CD4-positive, alpha-beta T cell treated with Interleukin-15 for 4 hours (primary cell): Measurements from ENCODE around the gene TGM6.

ENCODE experiments used
- DNase-seq: peaks from one replicate; pipeline ENCODE4 v3.0.0-alpha.2; 2020; ENCODE audit warnings: low spot score

The TGM6 gene

DNA sequence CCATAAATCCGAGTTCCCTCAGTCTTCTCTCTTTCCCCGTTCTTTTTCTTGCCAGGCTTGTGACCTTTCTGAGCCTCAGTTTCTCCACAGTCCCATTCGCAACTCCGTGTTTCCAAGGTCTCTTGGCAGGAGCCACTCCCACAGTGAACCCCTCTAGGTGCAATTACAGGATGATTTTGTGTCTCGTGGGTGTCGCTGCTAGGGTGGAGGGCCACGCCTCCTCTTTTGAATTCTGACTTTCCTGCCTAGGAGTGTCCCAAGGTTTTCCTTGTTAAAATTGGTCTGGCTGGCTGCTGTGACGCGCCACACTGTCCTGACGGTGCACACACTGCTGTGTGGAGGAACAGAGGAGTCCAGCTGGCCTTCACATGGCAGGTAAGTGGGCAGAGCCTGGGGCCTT lies at the start of gene TGM6:
TGM6 (plus strand) TSS at position 301 of the 400 bp plus-strand sequence; CDS start at position 369, 68 bp downstream.
- no peak for DNase-seq

DNA sequence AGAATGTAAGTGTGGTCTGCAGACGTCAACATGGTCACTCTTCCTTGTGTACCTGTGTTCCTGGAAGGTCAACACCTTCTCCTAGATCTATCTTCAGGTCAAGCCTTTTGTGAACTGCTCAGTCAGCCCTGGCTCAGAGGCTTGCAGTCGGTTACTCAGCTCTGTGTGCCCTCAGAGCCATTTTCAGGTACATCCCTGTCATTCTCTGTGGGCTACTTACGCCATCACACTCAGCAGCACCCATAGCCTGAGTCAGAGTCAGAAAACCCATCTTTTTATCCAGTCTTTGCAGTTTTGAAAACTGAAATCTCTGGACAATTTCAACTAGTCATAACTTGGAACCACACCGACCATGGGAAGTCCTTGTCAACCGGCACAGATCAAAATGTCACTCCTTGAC lies 49.6 kb upstream of the TGM6 start:
- no peak for DNase-seq

DNA sequence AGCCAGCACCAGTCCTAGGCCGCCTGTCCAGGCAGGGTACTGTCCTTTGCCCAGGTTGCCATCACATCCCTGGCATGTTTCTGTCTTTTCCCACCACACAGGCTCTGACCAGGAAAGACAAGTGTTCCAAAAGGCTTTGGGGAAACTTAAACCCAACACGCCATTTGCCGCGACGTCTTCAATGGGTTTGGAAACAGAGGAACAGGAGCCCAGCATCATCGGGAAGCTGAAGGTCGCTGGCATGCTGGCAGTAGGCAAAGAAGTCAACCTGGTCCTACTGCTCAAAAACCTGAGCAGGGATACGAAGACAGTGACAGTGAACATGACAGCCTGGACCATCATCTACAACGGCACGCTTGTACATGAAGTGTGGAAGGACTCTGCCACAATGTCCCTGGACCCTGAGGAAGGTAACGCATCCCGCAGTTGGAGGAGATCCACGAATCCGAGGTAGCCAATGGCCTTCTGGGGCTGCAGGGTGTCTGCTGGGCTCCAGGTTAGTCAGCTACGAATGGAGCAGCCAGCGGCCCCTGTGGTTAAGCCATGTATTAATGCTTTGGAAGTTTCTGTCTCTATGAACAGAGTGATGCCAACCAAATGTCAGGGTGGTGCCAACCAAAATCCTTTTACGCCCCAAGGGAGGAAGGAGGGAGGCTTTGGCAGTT lies 48.7 kb upstream of the TGM6 start:
- DNase-seq = no peak

DNA sequence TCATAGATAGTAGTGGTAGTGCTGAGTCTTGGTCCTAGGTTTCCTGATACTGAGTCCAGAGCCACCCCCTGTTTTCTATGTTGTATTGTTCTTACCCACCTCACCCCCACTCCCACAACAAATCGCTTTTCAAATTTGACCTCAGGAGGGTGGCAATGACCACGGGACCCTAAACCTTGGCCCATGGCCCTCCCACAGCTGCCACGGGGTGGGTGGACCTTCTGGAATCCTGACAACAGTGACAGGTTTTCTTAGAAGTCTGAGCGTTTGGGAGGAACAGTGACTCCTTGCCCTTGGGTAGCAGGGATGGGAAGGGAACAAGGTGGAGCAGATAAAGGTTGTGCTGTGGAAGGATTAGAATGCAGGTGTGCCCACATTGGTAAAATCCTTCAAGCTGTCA lies 48.0 kb upstream of the TGM6 start:
- DNase-seq = no peak

DNA sequence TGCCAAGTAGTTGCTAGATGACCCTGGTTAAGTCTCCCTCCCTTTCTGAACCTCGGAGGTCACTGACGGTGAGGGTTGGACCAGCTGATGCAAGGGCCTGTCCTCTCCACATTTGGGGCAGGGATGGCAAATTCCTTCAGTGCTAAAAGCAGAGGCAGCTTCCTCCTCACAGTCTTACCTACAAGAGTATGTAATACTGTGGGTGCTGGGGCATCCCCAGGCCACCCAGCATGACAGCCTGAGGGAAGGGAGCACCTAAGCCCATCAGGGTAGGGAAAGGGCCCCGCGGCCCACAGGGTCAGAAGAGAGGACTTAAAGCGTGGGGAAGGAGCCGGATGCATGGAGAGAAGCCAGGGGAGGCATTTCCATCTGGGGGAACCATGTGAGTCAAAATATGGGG lies 46.9 kb upstream of the TGM6 start:
- DNase-seq = no peak

DNA sequence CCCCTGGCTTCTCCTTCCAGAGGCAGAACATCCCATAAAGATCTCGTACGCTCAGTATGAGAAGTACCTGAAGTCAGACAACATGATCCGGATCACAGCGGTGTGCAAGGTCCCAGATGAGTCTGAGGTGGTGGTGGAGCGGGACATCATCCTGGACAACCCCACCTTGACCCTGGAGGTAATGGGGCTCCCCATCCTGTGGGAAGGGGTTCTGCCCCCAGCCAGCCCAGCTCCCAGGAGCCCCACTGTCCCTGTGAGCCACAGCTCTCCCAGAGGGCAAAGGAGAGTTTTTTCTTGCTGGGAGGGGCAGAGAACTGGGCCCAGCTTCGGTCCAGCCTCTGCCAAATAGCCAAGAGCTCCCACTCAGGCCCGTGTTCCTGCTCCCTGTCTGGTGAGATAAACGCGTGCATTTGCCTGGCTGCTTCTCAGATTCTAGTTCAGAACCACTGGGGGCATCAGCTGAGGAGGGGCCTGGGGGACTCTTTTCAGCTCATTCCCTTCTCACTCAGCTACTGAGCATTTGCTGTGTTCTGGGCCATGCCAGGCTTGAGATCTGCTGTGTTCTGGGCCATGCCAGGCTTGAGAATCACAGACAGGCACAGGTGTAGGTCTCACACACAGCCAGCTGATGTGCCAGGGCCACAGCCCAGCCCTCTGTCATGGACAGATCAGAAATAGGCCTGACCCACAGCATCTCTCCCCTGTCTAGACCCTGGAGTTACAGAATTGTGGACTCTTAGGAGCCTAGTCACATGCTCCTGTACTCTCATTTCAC lies 45.4 kb upstream of the TGM6 start:
- DNase-seq = no peak

DNA sequence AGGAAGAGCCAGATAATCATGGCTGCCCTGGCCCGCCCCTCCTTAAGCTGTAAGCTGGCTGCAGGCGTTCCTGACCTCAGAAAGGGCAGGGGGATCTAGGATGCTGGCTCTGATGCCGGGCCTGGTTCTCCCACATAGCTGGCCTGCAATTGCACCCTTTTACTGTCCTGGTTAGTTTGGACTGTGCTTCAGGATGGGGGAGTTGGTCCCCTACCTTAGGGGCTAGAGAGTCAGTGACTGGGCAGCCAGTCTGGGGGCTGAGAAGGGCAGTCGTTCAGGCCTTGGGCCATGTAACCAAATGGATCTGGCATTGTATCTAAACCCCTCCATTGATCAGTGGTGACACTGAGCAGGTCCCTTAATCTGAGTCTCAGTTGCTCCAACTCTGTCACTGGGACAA lies 44.2 kb upstream of the TGM6 start:
- no peak for DNase-seq

DNA sequence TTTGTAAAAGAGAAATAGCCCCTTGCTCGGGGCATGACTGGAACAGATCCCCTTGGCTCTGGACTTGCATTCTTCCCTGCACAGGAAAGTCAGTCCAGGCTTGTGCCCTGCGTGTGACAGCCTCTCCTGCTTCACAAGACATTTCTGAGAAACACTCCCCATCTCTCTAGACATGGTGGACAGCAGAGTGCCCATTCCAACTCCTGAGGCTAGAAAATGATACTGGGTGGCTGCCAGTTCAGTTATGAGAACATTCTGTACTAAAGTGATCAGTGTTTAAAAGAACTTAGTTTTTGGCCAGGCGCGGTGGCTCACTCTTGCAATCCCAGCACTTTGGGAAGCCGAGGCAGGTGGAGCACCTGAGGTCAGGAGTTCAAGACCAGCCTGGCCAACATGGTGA lies 43.6 kb upstream of the TGM6 start:
- DNase-seq = no peak

DNA sequence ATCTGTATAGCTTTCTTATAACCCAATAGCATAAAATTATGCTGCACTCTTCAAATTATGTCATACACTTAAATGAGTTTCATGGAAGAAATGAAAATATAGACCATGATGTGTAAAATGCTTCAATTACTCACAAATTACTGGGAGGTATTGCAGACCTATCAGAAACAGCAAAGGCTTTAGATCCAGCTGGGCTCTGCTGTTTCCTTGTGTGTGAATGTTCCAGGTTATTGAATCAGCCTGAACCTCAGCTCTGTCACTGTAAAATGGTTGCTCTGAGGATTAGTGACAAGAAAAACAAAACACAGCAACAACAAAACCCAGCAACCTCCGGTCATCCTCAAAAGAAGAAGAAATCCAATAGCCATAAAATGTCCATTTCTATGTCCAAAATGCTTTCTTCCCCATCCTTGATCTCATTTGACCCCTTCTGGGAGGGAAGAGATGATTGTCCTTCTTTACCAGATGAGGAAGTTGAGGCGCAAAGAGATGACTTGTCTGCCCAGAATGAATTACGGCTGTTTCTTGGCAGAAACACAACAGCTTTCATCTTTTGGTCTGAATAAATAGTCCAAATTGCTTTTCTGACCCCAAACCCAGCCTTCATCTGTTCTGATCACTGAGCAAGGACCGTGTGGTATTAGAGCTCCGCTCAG lies 42.2 kb upstream of the TGM6 start:
- no peak for DNase-seq

DNA sequence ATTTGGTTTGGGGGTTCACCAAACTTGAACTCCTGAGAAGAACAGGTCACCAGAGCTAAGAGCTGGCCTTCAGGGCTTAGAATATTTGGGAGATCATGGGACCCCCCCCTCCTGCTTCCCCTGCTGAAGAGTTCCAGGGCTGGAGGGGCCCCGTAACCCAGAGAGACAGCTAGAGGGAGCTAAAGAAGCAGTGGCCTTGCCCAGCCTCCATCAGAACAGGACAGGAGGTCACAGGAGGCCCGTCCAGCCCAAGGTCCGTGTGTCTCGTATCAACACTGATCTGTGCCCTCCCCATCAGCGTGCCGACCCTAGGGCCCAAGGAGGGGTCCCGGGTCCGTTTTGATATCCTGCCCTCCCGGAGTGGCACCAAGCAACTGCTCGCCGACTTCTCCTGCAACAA lies 40.6 kb upstream of the TGM6 start:
- DNase-seq = no peak

DNA sequence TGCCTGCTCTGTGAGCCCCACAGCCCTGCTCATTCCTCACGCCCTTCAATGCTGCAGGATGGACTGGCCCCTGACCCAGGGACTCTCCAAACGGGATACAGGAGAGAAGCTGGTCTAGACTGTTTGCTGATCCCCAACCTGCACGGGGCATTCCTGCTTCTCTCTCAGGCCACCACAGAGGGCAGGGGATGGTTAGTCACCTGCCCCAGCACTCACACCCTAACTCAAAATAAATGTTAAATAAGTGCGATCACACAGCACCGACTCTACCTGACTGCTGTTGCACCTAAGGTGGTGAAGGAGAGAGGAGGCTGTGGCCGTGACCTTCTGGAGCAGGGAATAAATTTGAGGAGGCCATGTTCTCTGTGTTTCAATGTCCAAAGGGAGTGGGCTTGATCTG lies 39.9 kb upstream of the TGM6 start:
- no peak for DNase-seq

DNA sequence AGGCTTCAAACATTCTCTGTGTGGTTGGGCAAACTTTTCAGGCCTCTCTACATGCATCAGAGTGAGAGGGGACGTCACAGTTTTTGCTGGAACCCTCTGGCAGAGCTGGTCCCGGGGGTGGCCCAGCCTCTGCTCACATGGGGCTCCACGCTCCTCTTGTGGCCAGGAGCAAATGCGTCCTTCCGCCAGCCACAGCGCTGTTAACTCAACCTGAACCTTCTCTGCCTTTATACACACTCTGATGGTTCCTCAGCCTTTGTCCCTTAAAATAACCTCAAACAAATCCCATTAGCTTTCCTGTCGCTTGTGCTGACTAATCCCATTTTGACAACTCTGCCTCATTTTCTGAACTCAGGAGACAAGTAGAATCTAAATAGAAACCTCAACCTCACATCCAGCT lies 39.4 kb upstream of the TGM6 start:
- no peak for DNase-seq

DNA sequence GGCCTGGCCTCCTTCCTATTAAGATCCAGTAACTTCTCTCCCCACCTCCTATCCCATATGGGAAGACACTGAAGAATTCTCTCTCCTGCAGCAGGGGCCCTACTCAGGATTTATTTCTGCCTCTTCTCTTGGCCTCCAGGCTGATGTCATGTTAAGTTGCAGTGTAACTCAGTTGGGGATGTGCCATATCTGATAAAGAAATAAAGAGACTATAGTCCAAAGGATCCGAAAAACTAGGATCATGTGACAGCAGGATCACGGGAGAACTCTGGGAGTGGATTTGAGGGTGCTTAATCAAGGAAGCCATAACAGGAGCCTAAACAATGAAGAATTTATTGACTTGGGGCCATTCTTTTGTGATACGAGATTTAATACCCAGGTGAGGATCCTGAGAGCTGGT lies 38.5 kb upstream of the TGM6 start:
- no peak for DNase-seq

DNA sequence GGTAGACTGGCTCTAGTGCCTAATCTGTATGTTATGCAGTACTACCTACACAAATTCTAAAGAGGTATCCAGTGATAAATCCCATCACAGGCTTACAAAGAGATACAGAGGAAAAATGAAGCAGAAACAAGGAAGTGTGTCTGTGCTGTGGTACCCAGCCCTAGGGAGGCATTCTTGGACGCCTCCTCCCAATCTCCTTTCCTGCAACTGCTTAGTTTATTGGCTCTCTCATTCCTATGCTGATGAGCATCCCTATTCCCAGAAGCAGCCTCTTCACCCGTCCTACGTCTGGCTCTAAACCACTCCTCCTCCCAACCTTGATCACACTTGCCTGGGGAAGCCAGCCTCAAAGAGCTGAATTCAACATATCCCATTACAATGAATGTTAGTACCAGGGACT lies 34.5 kb upstream of the TGM6 start:
- DNase-seq = no peak

DNA sequence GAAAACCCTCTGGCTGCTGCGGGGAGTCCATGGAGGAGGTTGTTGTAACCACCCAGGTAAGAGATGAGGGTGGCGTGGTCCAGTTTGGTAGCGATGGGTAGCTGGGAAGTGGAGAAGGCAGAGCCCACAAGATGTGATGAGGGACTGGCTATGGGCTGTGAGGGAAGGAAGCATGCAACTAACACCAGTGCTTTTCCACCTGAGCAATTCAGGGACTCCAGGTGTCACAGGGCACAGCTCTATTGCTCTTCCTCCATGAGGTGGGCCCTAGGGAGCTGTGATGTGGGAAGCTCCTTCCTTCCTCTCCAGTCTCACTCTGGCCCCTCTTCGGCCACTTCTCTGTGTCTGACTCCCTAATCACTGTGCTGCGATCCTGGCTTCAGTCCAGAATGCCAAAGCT lies 32.4 kb upstream of the TGM6 start:
- DNase-seq = no peak

DNA sequence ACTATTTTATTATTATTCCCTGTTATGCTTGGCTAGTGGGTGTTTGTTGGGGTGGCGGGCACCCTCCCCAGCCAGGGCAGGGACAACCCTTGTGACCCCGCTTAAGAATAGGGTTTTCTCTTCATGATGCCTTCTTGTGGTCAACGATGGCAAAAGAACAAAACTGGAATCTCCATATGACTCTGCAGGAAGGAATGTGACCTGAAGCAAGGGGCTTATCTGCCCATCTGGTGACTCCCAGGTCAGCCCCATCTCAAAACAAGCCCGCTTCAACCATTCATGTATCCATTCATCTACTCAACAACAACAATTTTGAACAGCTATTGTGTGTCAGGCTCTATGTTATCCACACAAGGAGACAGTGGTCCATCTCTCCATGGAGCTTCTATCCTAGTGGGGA lies 30.9 kb upstream of the TGM6 start:
- no peak for DNase-seq

DNA sequence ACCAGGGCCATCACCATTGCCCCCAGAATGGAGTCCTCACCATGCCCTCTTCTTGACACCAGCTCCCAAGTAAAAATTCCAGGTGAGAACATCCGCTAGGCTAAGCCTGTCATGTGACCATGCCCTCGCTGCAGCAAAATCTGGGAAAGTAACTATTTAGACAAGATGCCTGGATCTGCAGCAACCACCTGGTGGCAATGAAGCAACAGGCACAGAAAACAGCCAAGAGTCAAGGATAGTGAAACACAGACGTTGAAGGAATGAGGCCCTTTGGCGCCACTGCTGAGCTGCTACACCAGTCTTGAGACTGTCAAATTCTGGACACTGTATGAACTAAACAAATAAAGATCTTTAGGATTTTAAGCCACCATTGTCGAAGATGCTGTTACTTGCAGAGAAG lies 30.1 kb upstream of the TGM6 start:
- no peak for DNase-seq

DNA sequence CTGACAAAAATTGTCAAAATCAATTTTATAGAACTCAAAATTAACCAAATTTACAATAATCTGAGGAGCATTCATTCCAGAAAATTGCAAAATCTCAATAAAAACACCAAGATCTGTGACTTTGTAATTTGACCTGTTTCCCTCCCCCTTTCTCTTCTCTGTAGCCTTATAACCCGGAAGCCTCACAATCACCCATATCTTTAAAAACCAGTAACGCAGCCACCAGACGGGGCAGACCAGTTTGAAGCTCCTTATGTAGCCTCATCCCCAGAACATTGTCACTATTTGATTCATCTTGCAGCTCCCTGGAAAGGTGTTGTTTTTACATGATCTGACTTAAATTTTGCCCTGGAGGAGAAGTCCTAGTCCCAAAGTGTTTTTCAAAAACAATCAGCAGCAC lies 27.5 kb upstream of the TGM6 start:
- no peak for DNase-seq

DNA sequence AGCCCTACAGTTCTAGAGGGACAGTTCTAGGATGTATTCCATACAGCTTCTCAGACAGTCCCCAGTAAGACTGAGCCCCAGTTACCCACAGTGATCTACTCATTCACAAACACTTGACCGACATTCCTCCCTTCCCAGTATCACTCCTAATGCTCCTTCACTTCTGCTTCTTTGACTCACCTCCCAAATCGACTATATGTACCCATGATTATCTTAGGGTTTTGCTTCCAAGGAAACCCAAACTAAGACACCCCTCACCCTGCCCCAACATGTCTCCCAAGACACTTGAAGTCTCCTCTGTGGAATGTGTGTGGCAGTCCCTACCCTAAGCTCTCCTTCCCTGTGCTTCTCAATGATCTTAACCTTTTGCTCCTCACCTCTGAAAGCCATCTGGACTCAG lies 23.6 kb upstream of the TGM6 start:
- DNase-seq = no peak

DNA sequence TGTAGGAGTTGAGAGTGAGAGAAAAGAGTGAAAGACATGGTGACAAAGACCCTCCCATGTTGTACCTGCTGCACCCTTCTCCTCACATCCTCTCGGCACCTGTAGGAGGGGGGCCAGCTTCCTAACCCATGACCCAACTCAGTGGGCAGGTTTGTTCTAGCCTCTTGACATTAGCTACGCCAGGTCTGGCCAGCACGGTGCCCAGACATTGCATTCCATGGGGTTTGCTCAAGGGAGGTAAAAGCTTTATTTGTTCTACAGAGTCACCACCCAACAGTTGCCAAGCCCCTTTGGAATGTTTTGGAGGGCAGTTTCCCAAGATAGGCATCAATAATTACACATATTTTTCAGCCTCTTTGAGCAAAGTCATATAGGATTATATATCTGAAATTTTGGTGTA lies 22.7 kb upstream of the TGM6 start:
- DNase-seq = no peak

DNA sequence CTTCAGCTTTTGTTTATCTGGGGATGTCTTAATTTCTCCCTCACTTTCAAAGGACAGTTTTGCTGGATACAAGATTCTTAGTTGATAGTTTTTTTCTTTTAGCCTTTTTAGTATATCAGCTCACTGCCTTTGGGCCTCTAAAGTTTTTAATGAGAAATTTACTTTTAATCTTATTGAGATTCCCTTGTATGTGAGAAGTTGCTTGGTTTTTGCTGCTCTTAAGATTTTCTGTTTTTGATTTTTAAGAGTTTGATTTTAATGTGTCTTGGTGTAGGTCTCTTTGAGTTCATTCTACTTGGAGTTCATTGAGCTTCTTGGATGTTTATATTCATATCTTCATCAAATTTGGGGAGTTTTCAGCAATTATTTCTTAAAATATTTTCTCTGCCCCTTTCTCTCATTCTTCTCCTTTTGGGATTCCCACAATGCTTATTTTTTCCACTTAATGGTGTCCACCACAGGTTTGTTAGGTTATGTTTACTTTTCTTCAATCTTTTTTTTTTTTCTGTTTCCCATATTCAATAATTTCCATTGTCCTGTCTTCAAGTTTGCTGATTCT lies 19.6 kb upstream of the TGM6 start:
- no peak for DNase-seq

DNA sequence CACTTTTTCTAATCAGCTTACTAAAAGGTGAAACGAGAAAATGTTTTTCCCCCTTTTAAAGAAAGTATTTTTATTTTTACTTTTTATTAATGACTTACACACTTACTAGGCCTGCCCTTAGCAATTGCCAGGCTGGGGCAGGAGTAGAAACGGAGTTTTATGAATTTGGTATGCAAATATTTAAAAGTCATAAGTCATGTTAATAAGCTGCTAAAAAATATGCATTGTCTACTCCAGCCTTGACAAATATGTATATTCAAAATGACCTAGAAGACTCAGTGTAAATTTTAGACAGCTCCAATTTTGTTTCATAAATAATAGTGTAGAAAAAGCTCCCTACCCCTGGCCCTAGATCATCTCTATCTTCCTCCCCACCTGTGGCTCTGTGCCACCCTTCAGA lies 17.5 kb upstream of the TGM6 start:
- no peak for DNase-seq

DNA sequence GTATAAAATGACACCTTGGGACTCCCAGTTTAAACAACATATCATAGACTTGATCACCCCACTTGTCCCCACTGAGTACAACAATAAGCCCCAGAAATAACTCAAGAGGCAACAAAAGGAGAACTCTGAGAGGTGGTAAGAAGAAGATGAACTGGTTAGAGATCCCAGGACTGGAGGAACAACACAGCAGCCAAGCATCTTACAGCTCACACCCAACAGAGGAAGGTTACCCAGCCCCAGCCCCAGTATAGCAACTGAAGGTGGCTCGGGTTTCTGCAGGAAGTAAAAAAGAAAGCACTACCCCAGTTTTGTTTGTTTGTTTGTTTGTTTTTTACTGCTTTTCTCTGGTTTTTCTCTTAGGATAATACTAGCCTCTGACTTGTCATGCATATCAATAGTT lies 17.1 kb upstream of the TGM6 start:
- no peak for DNase-seq
